Measurements from ENCODE around the gene RPS18.

Gene RPS18

GRCh38 chr6:33315793-33316602 lies 44.1 kb downstream of the RPS18 start:
- FAIRE-seq, result no peak

- FAIRE-seq, result no peak
Observed at GRCh38 chr6:33316603-33317418, 44.9 kb downstream of the RPS18 start.

GRCh38 chr6:33317419-33317668 lies 45.5 kb downstream of the RPS18 start:
- FAIRE-seq, result no peak

GRCh38 chr6:33317669-33318425 lies 46.0 kb downstream of the RPS18 start, which contains the start of gene ZBTB22:
Gene ZBTB22, minus strand, starts transcription at chr6:33317744. Its CDS starts 828 bp downstream, at chr6:33316916.
- peak; percentile 99 for FAIRE-seq

- FAIRE-seq, result no peak
Observed at GRCh38 chr6:33318426-33319073, 46.7 kb downstream of the RPS18 start.

GRCh38 chr6:33319939-33320314 lies 48.1 kb downstream of the RPS18 start:
- FAIRE-seq, result no peak

- no peak for FAIRE-seq
Observed at GRCh38 chr6:33320315-33321181, 48.7 kb downstream of the RPS18 start.

- no peak for FAIRE-seq
Observed at GRCh38 chr6:33321227-33321626, 49.4 kb downstream of the RPS18 start.

- FAIRE-seq, result no peak
Observed at GRCh38 chr6:33323623-33323948, 51.7 kb downstream of the RPS18 start.

- no peak for FAIRE-seq
Observed at GRCh38 chr6:33324125-33324524, 52.2 kb downstream of the RPS18 start.

All from endometrium (tissue), 2 donors.